HepG2 (cell line): ENCODE data around the gene RBMS2. TPM values are rescaled to one million over a fixed set of nuclear protein-coding genes. Genes with fewer than 3 reads are reported as not detected.

Source experiments
- ARID3A ChIP-seq: IDR thresholded peaks from 2 replicates; pipeline ENCODE4 v1.6.1; 2012; ENCODE audit warnings: low read depth, low read length, improper control_type of control experiment
- ATRX ChIP-seq: sonication (generic); formaldehyde crosslinking; IDR thresholded peaks from 2 replicates; pipeline ENCODE4 v1.4.0; 2020; ENCODE audit warnings: missing genetic modification reagents, borderline replicate concordance
- CREB3 ChIP-seq: sonication (generic); formaldehyde crosslinking; IDR thresholded peaks from 2 replicates; pipeline ENCODE4 v1.5.0; 2020; ENCODE audit warnings: missing genetic modification reagents
- FOXA3 ChIP-seq: IDR thresholded peaks from 2 replicates; pipeline ENCODE4 v1.6.1; 2016; ENCODE audit warnings: missing genetic modification reagents, missing compliant biosample characterization
- KDM6A ChIP-seq: IDR thresholded peaks from 2 replicates; pipeline ENCODE4 v1.6.1; 2016; ENCODE audit warnings: low read depth
- KLF13 ChIP-seq: sonication (generic); formaldehyde crosslinking; IDR thresholded peaks from 2 replicates; pipeline ENCODE4 v1.4.0; 2020; ENCODE audit warnings: mild to moderate bottlenecking, missing genetic modification reagents
- KLF16 ChIP-seq, 2 experiments: sonication (generic) in 1 of 2; formaldehyde crosslinking in 1 of 2; IDR thresholded peaks; 2 replicates each; pipeline versions ENCODE4 v1.6.1 to v1.8.0; 2016 to 2023; ENCODE audit warnings: missing genetic modification reagents in 2 of 2, missing compliant biosample characterization in 1 of 2
- NR3C1 ChIP-seq: sonication (generic); formaldehyde crosslinking; IDR thresholded peaks from 2 replicates; pipeline ENCODE4 v1.4.0; 2020; ENCODE audit warnings: missing genetic modification reagents
- POGK ChIP-seq: sonication (generic); formaldehyde crosslinking; conservative IDR thresholded peaks from 2 replicates; pipeline ENCODE4 v1.8.0; 2022; ENCODE audit warnings: mild to moderate bottlenecking, moderate library complexity, missing genetic modification reagents
- RCOR2 ChIP-seq: IDR thresholded peaks from 2 replicates; pipeline ENCODE4 v1.6.1; 2016; ENCODE audit warnings: missing biosample characterization, missing genetic modification reagents
- SAP130 ChIP-seq: IDR thresholded peaks from 2 replicates; pipeline ENCODE4 v1.6.1; 2016; ENCODE audit warnings: low read depth
- SMYD3 ChIP-seq: sonication (generic); formaldehyde crosslinking; IDR thresholded peaks from 2 replicates; pipeline ENCODE4 v1.8.1; 2023; ENCODE audit warnings: mild to moderate bottlenecking, missing genetic modification reagents
- TBX2 ChIP-seq: sonication (generic); formaldehyde crosslinking; IDR thresholded peaks from 2 replicates; pipeline ENCODE4 v1.5.0; 2020; ENCODE audit warnings: missing genetic modification reagents, mild to moderate bottlenecking, borderline replicate concordance
- TCF7 ChIP-seq: sonication (generic); IDR thresholded peaks from 2 replicates; pipeline ENCODE4 v1.6.1; 2016; ENCODE audit warnings: antibody characterized with exemption, low read depth
- ZC3H13 ChIP-seq: sonication (generic); formaldehyde crosslinking; IDR thresholded peaks from 2 replicates; pipeline ENCODE4 v1.8.1; 2023; ENCODE audit warnings: mild to moderate bottlenecking, missing genetic modification reagents, moderate library complexity
- ZKSCAN5 ChIP-seq: sonication (generic); formaldehyde crosslinking; IDR thresholded peaks from 2 replicates; pipeline ENCODE4 v1.5.1; 2020; ENCODE audit warnings: mild to moderate bottlenecking, missing genetic modification reagents
- ZMYM3 ChIP-seq: sonication (generic); formaldehyde crosslinking; IDR thresholded peaks from 2 replicates; pipeline ENCODE4 v1.5.1; 2020; ENCODE audit warnings: mild to moderate bottlenecking, missing genetic modification reagents
- ZNF30 ChIP-seq: sonication (generic); formaldehyde crosslinking; IDR thresholded peaks from 2 replicates; pipeline ENCODE4 v1.5.0; 2020; ENCODE audit warnings: mild to moderate bottlenecking, missing genetic modification reagents
- ZNF34 ChIP-seq: sonication (generic); formaldehyde crosslinking; IDR thresholded peaks from 2 replicates; pipeline ENCODE4 v1.4.0; 2020; ENCODE audit warnings: mild to moderate bottlenecking, missing genetic modification reagents, borderline replicate concordance
- ZNF510 ChIP-seq: sonication (generic); formaldehyde crosslinking; IDR thresholded peaks from 2 replicates; pipeline ENCODE4 v1.4.0; 2020; ENCODE audit warnings: low read depth, mild to moderate bottlenecking, missing genetic modification reagents
- ZNF597 ChIP-seq: sonication (generic); formaldehyde crosslinking; IDR thresholded peaks from 2 replicates; pipeline ENCODE4 v1.5.0; 2020; ENCODE audit warnings: missing genetic modification reagents
- ZNF776 ChIP-seq: sonication (generic); formaldehyde crosslinking; IDR thresholded peaks from 2 replicates; pipeline ENCODE4 v1.4.0; 2020; ENCODE audit warnings: mild to moderate bottlenecking, missing genetic modification reagents
- ZNF792 ChIP-seq: IDR thresholded peaks from 2 replicates; pipeline ENCODE4 v1.6.1; 2016
- polyA plus RNA-seq, 8 experiments: library from polyadenylated mRNA; depleted of rRNA in 3 of 8; stranded (reverse) in 7 of 8; unstranded in 1 of 8; fragments of >200 nt; fragmentation: Illumina TruSeq in 4 of 8; extraction: Trizol in 4 of 8; gene quantifications; 2 replicates each; pipeline versions ENCODE4 v1.2.1 to v1.2.3, GENCODE V29; 2011 to 2016; ENCODE audit warnings: low read depth in 4 of 8, missing spikeins in 1 of 8, mixed read lengths in 1 of 8; ENCODE audit not compliant: insufficient read depth in 1 of 8
- total RNA-seq, 5 experiments: library from RNA; depleted of rRNA; stranded (reverse); fragments of >200 nt; fragmentation: Illumina TruSeq; extraction: Trizol; gene quantifications; 2 replicates each; pipeline ENCODE4 v1.2.3, GENCODE V29; 2016; ENCODE audit warnings: low read depth in 1 of 5
- TF ChIP-seq, protein P1 (sequence below): IDR thresholded peaks from 2 replicates; pipeline ENCODE4 v1.6.1; 2016; ENCODE audit warnings: mild to moderate bottlenecking, missing biosample characterization, missing genetic modification reagents
- TF ChIP-seq, protein P2 (sequence below): IDR thresholded peaks from 2 replicates; pipeline ENCODE4 v1.6.1; 2016; ENCODE audit warnings: missing genetic modification reagents, missing compliant biosample characterization

The RBMS2 gene
- total and polyA plus RNA-seq, 2 of the 13 experiments (the other 11 are each of a cell fraction or from before 2014, with no cell fraction given): 0.53 to 7.4 TPM

- TF ChIP-seq ZNF30 (CRISPR knock-in tag): no peak
- TF ChIP-seq SAP130 (CRISPR knock-in tag): peak; percentile 91
- TF ChIP-seq ZNF34 (CRISPR knock-in tag): no peak
- no peak for TF ChIP-seq NR3C1 (CRISPR knock-in tag)
- TF ChIP-seq ZNF776 (CRISPR knock-in tag): no peak
- peak in 1 of 2 experiments; percentile 86; a peak in 2 of 4 replicates for TF ChIP-seq KLF16 (CRISPR knock-in tag; IDR thresholded peaks at IDR 0.05)
- peak; percentile 57 for TF ChIP-seq FOXA3 (CRISPR knock-in tag)
- TF ChIP-seq KDM6A: no peak
- no peak for TF ChIP-seq ZNF510 (CRISPR knock-in tag)
- TF ChIP-seq ZC3H13 (CRISPR knock-in tag): no peak
- TF ChIP-seq RCOR2 (CRISPR knock-in tag): peak; percentile 58; the same call in 1 of the 2 replicates
- no peak for TF ChIP-seq ZNF597 (CRISPR knock-in tag)
- TF ChIP-seq, protein P1, sequence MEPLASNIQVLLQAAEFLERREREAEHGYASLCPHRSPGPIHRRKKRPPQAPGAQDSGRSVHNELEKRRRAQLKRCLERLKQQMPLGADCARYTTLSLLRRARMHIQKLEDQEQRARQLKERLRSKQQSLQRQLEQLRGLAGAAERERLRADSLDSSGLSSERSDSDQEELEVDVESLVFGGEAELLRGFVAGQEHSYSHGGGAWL (CRISPR knock-in tag): peak; percentile 44; the same call in 1 of the 2 replicates
- peak; percentile 36; the same call in 1 of the 2 replicates for TF ChIP-seq ARID3A
- no peak for TF ChIP-seq CREB3
- TF ChIP-seq ZMYM3 (CRISPR knock-in tag): peak; percentile 97
- TF ChIP-seq, protein P2, sequence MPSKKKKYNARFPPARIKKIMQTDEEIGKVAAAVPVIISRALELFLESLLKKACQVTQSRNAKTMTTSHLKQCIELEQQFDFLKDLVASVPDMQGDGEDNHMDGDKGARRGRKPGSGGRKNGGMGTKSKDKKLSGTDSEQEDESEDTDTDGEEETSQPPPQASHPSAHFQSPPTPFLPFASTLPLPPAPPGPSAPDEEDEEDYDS (CRISPR knock-in tag): peak; percentile 20; the same call in 1 of the 2 replicates
- peak; percentile 58 for TF ChIP-seq TBX2 (CRISPR knock-in tag)
- TF ChIP-seq ZNF792 (CRISPR knock-in tag): peak; percentile 87
- TF ChIP-seq ZKSCAN5: no peak
- no peak for TF ChIP-seq SMYD3 (CRISPR knock-in tag)
- no peak for TF ChIP-seq ATRX (CRISPR knock-in tag)
- TF ChIP-seq TCF7: no peak
- TF ChIP-seq POGK: 0 out of 2 replicates have a peak, but pooled peaks have one; percentile 45
- TF ChIP-seq KLF13: no peak
These were observed 108.6 kb downstream of the RBMS2 start, which contains the start of gene BAZ2A (continued) for GRCh38 chr12:56630180-56630632.
